Liver (tissue), 3 donors: ENCODE results near the gene TRAPPC3.

ENCODE experiments used
- ATF3 ChIP-seq: IDR thresholded peaks from 2 replicates; pipeline ENCODE4 v1.6.1; 2016; ENCODE audit warnings: antibody characterized with exemption
- CTCF ChIP-seq: fragments of 150-350 bp; IDR thresholded peaks from 2 replicates; pipeline ENCODE4 v1.5.1; 2017; ENCODE audit warnings: improper control_type of control experiment, low read depth, low read length; ENCODE audit not compliant: missing input control
- FOXA2 ChIP-seq: IDR thresholded peaks from 2 replicates; pipeline ENCODE4 v1.6.1; 2016; ENCODE audit warnings: antibody characterized with exemption
- GABPA ChIP-seq, 2 donors: IDR thresholded peaks in 1 of 2; conservative IDR thresholded peaks in 1 of 2; 2 replicates each; pipeline ENCODE4 v1.6.1; 2016; ENCODE audit warnings: antibody characterized with exemption in 2 of 2, mild to moderate bottlenecking in 1 of 2, moderate library complexity in 1 of 2
- MAX ChIP-seq: IDR thresholded peaks from 2 replicates; pipeline ENCODE4 v1.6.1; 2016; ENCODE audit warnings: antibody characterized with exemption
- SP1 ChIP-seq: IDR thresholded peaks from 2 replicates; pipeline ENCODE4 v1.6.1; 2018; ENCODE audit warnings: antibody characterized with exemption, mild to moderate bottlenecking
- donor health status: healthy.
- donor health status: healthy.

GRCh38 chr1:36164361-36164760, 15.1 kb upstream of the TRAPPC3 start:
- TF ChIP-seq CTCF (no peak), ATF3 (no peak), FOXA2 (no peak), SP1 (no peak), GABPA (IDR thresholded peaks at IDR 0.05 in 1 of 2, conservative IDR thresholded peaks at IDR 0.05 in 1 of 2) (no peak), MAX (no peak)
